Kidney epithelial cell (primary cell): ENCODE results near the gene DPP4. TPM values are rescaled to one million over a fixed set of nuclear protein-coding genes. Genes with fewer than 3 reads are reported as not detected.

Source experiments
- DNase-seq: peaks from one replicate; pipeline ENCODE4 v3.0.0-alpha.2; 2010; ENCODE audit warnings: low read depth
- H3K27me3 ChIP-seq: 2 replicates; pipeline ENCODE4 v1.6.0; 2011; ENCODE audit warnings: low read length; ENCODE audit not compliant: control insufficient read depth, insufficient read depth
- H3K36me3 ChIP-seq: 2 replicates; pipeline ENCODE4 v1.5.1; 2011; ENCODE audit warnings: low read length; ENCODE audit not compliant: control insufficient read depth, insufficient read depth
- H3K4me3 ChIP-seq: 2 replicates; pipeline ENCODE4 v1.5.1; 2011; ENCODE audit warnings: low read depth, mild to moderate bottlenecking, control low read depth, low read length
- CTCF ChIP-seq: IDR thresholded peaks from 2 replicates; pipeline ENCODE4 v1.5.1; 2011; ENCODE audit warnings: mild to moderate bottlenecking, moderate library complexity, low read length, control low read depth, inconsistent platforms; ENCODE audit not compliant: insufficient read depth, poor library complexity, severe bottlenecking
- total RNA-seq: library from RNA; depleted of rRNA; stranded (reverse); fragments of >200 nt; gene quantifications from 2 replicates; pipeline ENCODE4 v1.2.3, GENCODE V29; 2015

DPP4 gene
- total RNA-seq, 1 donor from 2014 or later: 61.6 TPM

GRCh38 chr2:162113776-162114168 lies 39.8 kb upstream of the DPP4 start:
- no peaks in the 10 kb centered on the region for H3K27me3 ChIP-seq
- no peak for TF ChIP-seq CTCF
- H3K4me3 ChIP-seq: no peak overlapping the region
- H3K36me3 ChIP-seq: no peaks in the 10 kb centered on the region
- DNase-seq: no peak

- H3K4me3 ChIP-seq: no peak overlapping the region
- no peak for TF ChIP-seq CTCF
Observed at GRCh38 chr2:162113088-162113775, 39.2 kb upstream of the DPP4 start.

GRCh38 chr2:162111958-162112850 lies 38.2 kb upstream of the DPP4 start:
- no peaks in the 10 kb centered on the region for H3K36me3 ChIP-seq
- no peak for TF ChIP-seq CTCF
- DNase-seq: no peak
- no peak overlapping the region for H3K4me3 ChIP-seq
- H3K27me3 ChIP-seq: no peaks in the 10 kb centered on the region

More at GRCh38 chr2:162113088-162113775, 39.2 kb upstream of the DPP4 start:
- Histone ChIP-seq H3K36me3 (no peaks in the 10 kb centered on the region), H3K27me3 (no peaks in the 10 kb centered on the region)
- DNase-seq: no peak

GRCh38 chr2:162107361-162107901 lies 33.4 kb upstream of the DPP4 start:
- Histone ChIP-seq H3K27me3 (no peaks in the 10 kb centered on the region), H3K36me3 (no peaks in the 10 kb centered on the region), H3K4me3 (no peak overlapping the region)
- no peak for DNase-seq
- TF ChIP-seq CTCF: no peak

- Histone ChIP-seq H3K27me3 (no peaks in the 10 kb centered on the region), H3K4me3 (no peak overlapping the region), H3K36me3 (no peaks in the 10 kb centered on the region)
- DNase-seq: no peak
- no peak for TF ChIP-seq CTCF
Observed at GRCh38 chr2:162106746-162107145, 32.7 kb upstream of the DPP4 start.
